ENCODE results near the gene LMTK3.

Gene LMTK3

GRCh38 chr19:48470856-48471255, 40.8 kb downstream of the LMTK3 start:
- no peak for DNase-seq (ENCODE audit: low read depth in 2 of 2)

- no peak for DNase-seq (ENCODE audit: low read depth in 2 of 2)
Observed at GRCh38 chr19:48469934-48470680, 41.5 kb downstream of the LMTK3 start.

GRCh38 chr19:48469289-48469881, 42.2 kb downstream of the LMTK3 start, which contains the start of gene CYTH2:
CYTH2 (plus strand) TSS chr19:48469369; CDS start chr19:48469508, 139 bp downstream.
- DNase-seq (ENCODE audit: low read depth in 2 of 2) = peak in 1 of 2 donors; percentile 35

GRCh38 chr19:48468772-48469288, 42.8 kb downstream of the LMTK3 start:
- peak; percentile 99 to 100 for DNase-seq (ENCODE audit: low read depth in 2 of 2)

- DNase-seq (ENCODE audit: low read depth in 2 of 2) = no peak
Observed at GRCh38 chr19:48466561-48467325, 44.9 kb downstream of the LMTK3 start.

- DNase-seq (ENCODE audit: low read depth in 2 of 2) = no peak
Observed at GRCh38 chr19:48465215-48465614, 46.4 kb downstream of the LMTK3 start.

GRCh38 chr19:48461982-48462655, 49.5 kb downstream of the LMTK3 start:
- DNase-seq (ENCODE audit: low read depth in 2 of 2) = no peak

- DNase-seq (ENCODE audit: low read depth in 2 of 2) = no peak
Observed at GRCh38 chr19:48461651-48461981, 50.0 kb downstream of the LMTK3 start.

GRCh38 chr19:48458016-48458415, 53.6 kb downstream of the LMTK3 start:
- no peak for DNase-seq (ENCODE audit: low read depth in 2 of 2)

GRCh38 chr19:48456864-48457263, 54.8 kb downstream of the LMTK3 start:
- DNase-seq (ENCODE audit: low read depth in 2 of 2) = no peak

- DNase-seq (ENCODE audit: low read depth in 2 of 2) = no peak
Observed at GRCh38 chr19:48455908-48456562, 55.6 kb downstream of the LMTK3 start.

- DNase-seq (ENCODE audit: low read depth in 2 of 2) = no peak
Observed at GRCh38 chr19:48455171-48455907, 56.3 kb downstream of the LMTK3 start, which contains the start of gene KCNJ14. KCNJ14 (plus strand) TSS chr19:48455574; CDS start chr19:48461725, 6,151 bp downstream.

GRCh38 chr19:48454150-48454730, 57.4 kb downstream of the LMTK3 start:
- DNase-seq (ENCODE audit: low read depth in 2 of 2) = no peak

GRCh38 chr19:48452289-48453190, 59.1 kb downstream of the LMTK3 start:
- no peak for DNase-seq (ENCODE audit: low read depth in 2 of 2)

GRCh38 chr19:48451624-48452023, 60.0 kb downstream of the LMTK3 start:
- DNase-seq (ENCODE audit: low read depth in 2 of 2) = no peak

- no peak for DNase-seq (ENCODE audit: low read depth in 2 of 2)
Observed at GRCh38 chr19:48450863-48451262, 60.8 kb downstream of the LMTK3 start.

- DNase-seq (ENCODE audit: low read depth in 2 of 2) = no peak
Observed at GRCh38 chr19:48450441-48450840, 61.2 kb downstream of the LMTK3 start.

GRCh38 chr19:48448563-48448962, 63.1 kb downstream of the LMTK3 start:
- DNase-seq (ENCODE audit: low read depth in 2 of 2) = no peak

GRCh38 chr19:48446579-48446978, 65.1 kb downstream of the LMTK3 start:
- no peak for DNase-seq (ENCODE audit: low read depth in 2 of 2)
